H1 (cell line): ENCODE results near the gene KATNIP. TPM values are rescaled to one million over a fixed set of nuclear protein-coding genes. Genes with fewer than 3 reads are reported as not detected.

Source experiments
- polyA plus RNA-seq, 7 experiments: library from polyadenylated mRNA; depleted of rRNA in 3 of 7; stranded (reverse) in 5 of 7; unstranded in 2 of 7; fragments of >200 nt in 5 of 7; fragments of 200-250 nt in 2 of 7; gene quantifications; 1 replicate in 5 of 7; 2 replicates in 1 of 7; 4 replicates in 1 of 7; pipeline versions ENCODE4 v1.2.1 to v1.2.3, GENCODE V29; 2011 to 2013; ENCODE audit warnings: missing spikeins in 2 of 7, mixed read lengths in 2 of 7
- total RNA-seq: library from RNA; stranded (reverse); fragmentation: NEBNext Ultra II Directional; extraction: Animal tissue kit (Norgen Biotek cat#: 25700); gene quantifications from 2 replicates; pipeline ENCODE4 v1.2.1, GENCODE V29; 2021
- TF ChIP-seq, protein P1 (sequence below): fragments of 300-600 bp; sonication (generic); IDR thresholded peaks from 2 replicates; pipeline ENCODE4 v1.7.1; 2012; ENCODE audit warnings: low read length, moderate library complexity, mild to moderate bottlenecking, inconsistent platforms; ENCODE audit not compliant: insufficient replicate concordance

Gene KATNIP
- total and polyA plus RNA-seq, 2 of the 8 experiments (the other 6 are each of a cell fraction or from before 2014, with no cell fraction given) = 7.9 to 20.0 TPM

DNA sequence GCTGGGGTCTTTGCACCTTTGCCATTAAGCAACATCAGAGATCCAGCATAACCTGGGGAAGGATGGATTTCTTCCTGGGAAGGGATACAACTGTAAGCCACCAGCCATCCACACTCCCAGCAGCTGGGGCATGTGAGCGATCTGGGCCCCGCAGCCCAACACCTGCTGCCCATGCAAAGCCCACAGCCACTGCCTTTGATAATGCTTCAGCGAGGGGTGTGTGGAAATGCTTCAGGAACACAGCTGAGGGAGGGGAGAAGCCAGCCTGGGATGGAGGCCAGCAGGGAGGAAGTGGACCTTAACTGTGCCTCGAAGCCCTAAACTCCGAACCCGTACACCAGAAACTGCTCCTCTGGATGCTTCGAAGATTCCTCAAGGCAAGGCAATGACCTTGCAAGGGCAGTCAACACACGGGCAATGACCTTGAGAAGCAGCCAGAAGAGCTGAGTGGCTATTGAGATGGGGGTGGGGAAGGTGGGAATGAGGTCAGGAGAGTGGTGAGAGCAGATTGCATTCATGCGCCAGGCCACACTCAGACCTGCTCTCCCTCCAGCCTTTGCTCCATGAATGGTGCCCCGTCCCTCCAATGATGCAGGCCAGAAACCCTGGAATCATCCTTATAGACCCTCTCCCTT lies 49.1 kb downstream of the KATNIP start (continued):
- TF ChIP-seq, protein P1, sequence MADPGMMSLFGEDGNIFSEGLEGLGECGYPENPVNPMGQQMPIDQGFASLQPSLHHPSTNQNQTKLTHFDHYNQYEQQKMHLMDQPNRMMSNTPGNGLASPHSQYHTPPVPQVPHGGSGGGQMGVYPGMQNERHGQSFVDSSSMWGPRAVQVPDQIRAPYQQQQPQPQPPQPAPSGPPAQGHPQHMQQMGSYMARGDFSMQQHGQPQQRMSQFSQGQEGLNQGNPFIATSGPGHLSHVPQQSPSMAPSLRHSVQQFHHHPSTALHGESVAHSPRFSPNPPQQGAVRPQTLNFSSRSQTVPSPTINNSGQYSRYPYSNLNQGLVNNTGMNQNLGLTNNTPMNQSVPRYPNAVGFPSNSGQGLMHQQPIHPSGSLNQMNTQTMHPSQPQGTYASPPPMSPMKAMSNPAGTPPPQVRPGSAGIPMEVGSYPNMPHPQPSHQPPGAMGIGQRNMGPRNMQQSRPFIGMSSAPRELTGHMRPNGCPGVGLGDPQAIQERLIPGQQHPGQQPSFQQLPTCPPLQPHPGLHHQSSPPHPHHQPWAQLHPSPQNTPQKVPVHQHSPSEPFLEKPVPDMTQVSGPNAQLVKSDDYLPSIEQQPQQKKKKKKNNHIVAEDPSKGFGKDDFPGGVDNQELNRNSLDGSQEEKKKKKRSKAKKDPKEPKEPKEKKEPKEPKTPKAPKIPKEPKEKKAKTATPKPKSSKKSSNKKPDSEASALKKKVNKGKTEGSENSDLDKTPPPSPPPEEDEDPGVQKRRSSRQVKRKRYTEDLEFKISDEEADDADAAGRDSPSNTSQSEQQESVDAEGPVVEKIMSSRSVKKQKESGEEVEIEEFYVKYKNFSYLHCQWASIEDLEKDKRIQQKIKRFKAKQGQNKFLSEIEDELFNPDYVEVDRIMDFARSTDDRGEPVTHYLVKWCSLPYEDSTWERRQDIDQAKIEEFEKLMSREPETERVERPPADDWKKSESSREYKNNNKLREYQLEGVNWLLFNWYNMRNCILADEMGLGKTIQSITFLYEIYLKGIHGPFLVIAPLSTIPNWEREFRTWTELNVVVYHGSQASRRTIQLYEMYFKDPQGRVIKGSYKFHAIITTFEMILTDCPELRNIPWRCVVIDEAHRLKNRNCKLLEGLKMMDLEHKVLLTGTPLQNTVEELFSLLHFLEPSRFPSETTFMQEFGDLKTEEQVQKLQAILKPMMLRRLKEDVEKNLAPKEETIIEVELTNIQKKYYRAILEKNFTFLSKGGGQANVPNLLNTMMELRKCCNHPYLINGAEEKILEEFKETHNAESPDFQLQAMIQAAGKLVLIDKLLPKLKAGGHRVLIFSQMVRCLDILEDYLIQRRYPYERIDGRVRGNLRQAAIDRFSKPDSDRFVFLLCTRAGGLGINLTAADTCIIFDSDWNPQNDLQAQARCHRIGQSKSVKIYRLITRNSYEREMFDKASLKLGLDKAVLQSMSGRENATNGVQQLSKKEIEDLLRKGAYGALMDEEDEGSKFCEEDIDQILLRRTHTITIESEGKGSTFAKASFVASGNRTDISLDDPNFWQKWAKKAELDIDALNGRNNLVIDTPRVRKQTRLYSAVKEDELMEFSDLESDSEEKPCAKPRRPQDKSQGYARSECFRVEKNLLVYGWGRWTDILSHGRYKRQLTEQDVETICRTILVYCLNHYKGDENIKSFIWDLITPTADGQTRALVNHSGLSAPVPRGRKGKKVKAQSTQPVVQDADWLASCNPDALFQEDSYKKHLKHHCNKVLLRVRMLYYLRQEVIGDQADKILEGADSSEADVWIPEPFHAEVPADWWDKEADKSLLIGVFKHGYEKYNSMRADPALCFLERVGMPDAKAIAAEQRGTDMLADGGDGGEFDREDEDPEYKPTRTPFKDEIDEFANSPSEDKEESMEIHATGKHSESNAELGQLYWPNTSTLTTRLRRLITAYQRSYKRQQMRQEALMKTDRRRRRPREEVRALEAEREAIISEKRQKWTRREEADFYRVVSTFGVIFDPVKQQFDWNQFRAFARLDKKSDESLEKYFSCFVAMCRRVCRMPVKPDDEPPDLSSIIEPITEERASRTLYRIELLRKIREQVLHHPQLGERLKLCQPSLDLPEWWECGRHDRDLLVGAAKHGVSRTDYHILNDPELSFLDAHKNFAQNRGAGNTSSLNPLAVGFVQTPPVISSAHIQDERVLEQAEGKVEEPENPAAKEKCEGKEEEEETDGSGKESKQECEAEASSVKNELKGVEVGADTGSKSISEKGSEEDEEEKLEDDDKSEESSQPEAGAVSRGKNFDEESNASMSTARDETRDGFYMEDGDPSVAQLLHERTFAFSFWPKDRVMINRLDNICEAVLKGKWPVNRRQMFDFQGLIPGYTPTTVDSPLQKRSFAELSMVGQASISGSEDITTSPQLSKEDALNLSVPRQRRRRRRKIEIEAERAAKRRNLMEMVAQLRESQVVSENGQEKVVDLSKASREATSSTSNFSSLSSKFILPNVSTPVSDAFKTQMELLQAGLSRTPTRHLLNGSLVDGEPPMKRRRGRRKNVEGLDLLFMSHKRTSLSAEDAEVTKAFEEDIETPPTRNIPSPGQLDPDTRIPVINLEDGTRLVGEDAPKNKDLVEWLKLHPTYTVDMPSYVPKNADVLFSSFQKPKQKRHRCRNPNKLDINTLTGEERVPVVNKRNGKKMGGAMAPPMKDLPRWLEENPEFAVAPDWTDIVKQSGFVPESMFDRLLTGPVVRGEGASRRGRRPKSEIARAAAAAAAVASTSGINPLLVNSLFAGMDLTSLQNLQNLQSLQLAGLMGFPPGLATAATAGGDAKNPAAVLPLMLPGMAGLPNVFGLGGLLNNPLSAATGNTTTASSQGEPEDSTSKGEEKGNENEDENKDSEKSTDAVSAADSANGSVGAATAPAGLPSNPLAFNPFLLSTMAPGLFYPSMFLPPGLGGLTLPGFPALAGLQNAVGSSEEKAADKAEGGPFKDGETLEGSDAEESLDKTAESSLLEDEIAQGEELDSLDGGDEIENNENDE = no peak
